ENCODE measurements around the gene SOWAHB.

GRCh38 chr4:76872556-76872955 is 25.4 kb downstream of the SOWAHB start:
- TF ChIP-seq CTCF (tag by site-specific recombination; IDR thresholded peaks at IDR 0.05) (no peak), ZNF133 (tag by site-specific recombination; IDR thresholded peaks at IDR 0.05) (no peak), ZBTB11 (tag by site-specific recombination; conservative IDR thresholded peaks at IDR 0.05; ENCODE audit: low read depth) (no peak), ZNF324 (tag by site-specific recombination; IDR thresholded peaks at IDR 0.05) (no peak), ZNF16 (tag by site-specific recombination; IDR thresholded peaks at IDR 0.05; ENCODE audit: low read depth) (no peak), ZBTB21 (tag by site-specific recombination; IDR thresholded peaks at IDR 0.05) (no peak), ZNF623 (tag by site-specific recombination; IDR thresholded peaks at IDR 0.05) (no peak), ZBTB49 (tag by site-specific recombination; IDR thresholded peaks at IDR 0.05; ENCODE audit: low read depth) (no peak), ZNF558 (tag by site-specific recombination; IDR thresholded peaks at IDR 0.05) (no peak)

Measured in HEK293 (cell line).